ENCODE data around the gene MAK. TPM values are rescaled to one million over a fixed set of nuclear protein-coding genes. Genes with fewer than 3 reads are reported as not detected.

The MAK gene
- total and polyA plus RNA-seq, 2 donors (not counting 1 experiment from before 2014, with no cell fraction given) = 0.04 TPM; not detected in 1

DNA sequence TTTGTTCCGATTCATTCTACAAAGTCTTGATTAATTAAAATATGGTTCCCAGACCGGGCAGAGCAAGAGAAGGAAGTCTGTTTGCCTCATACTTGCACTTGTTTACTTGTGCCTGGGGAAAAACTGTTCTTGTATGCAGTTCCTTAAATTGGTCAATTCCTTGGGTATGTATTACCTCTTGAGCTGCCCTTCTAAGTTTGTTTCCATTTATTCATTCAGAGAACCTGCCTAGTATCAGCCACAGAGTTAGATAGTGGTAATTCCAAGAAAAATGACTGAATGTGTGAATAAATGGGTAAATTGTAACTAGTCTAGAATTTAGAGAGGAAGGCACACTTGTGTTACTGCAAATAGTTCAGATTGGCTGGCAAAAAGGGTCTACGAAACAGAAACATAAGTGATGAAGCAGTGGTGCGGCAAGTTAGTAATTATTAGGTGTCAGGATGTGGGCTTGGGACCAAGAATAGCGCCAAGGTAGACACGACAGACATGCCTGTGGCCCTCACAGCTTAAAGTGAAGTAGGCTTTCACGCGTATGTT is 525 bp upstream of the MAK start:
- peaks cover 26 to 27% of the 10 kb centered on the region in 2 donors for H3K4me1 ChIP-seq (ENCODE audit: control insufficient read depth in 2 of 2, insufficient read depth in 2 of 2, low read length in 2 of 2)
- no peaks in the 10 kb centered on the region for H4K20me1 ChIP-seq (ENCODE audit: control insufficient read depth, insufficient read depth, low read length, poor library complexity, severe bottlenecking)
- H3K36me3 ChIP-seq (replicated peaks in 1 of 2; ENCODE audit: control extremely low read depth in 1 of 2, control insufficient read depth in 1 of 2, extremely low read depth in 1 of 2, insufficient read depth in 2 of 2, low read length in 1 of 2) = no peaks in the 10 kb centered on the region
- Mint-ChIP-seq H3K4me3 (peak overlapping the region; percentile 93), H3K4me1 (peaks cover 27% of the 10 kb centered on the region), H3K27ac (peak overlapping the region; percentile 91), H3K27me3 (peaks cover 60% of the 10 kb centered on the region), H3K9me3 (ENCODE audit: insufficient read depth) (peaks cover 2% of the 10 kb centered on the region)
- intact Hi-C loops (cut with micrococcal nuclease) = loop anchor here (1.0 to 5.0 kb wide), 9 partner anchors 50 to 698 kb away; partner anchors contain the start of genes ELOVL2, NEDD9, SMIM13 and TMEM14B
- ChIA-PET POLR2A (no interaction called here), CTCF (interaction anchor here (1.0 to 1.5 kb wide), 3 partner anchors 8 to 373 kb away, joined by 3 read pairs; no protein-coding TSS in a partner anchor)
- no peak for TF ChIP-seq EZH2 (IDR thresholded peaks at IDR 0.05; ENCODE audit: borderline replicate concordance, insufficient read depth, low read depth, low read length, poor library complexity, severe bottlenecking)
- TF ChIP-seq CTCF (IDR thresholded peaks at IDR 0.05) = no peak
- ATAC-seq (ENCODE audit: low read depth) = peak; percentile 47
- WGBS (ENCODE audit: insufficient coverage) = 28% methylated on average over 6 of the region's 8 CpGs
- H3K9ac ChIP-seq (ENCODE audit: low read length) = peak overlapping the region; percentile 75
- H3K27me3 ChIP-seq (replicated peaks in 1 of 4; ENCODE audit: control extremely low read depth in 1 of 4, control insufficient read depth in 3 of 4, insufficient read depth in 4 of 4, low read length in 3 of 4) = peaks cover 0 to 40% (median 28%) of the 10 kb centered on the region in 4 experiments
- peak; percentile 66 for DNase-seq
- peak overlapping the region; percentile 59 to 78 (median 66) for H3K4me3 ChIP-seq (ENCODE audit: control extremely low read depth in 1 of 5, extremely low read depth in 1 of 5, insufficient read depth in 1 of 5, low read depth in 2 of 5, low read length in 4 of 5)
- H2AFZ ChIP-seq (ENCODE audit: insufficient read depth, low read depth, low read length, poor library complexity, severe bottlenecking) = peak overlapping the region; percentile 44
- H3K27ac ChIP-seq (ENCODE audit: low read length in 2 of 2) = peak overlapping the region in 1 of 2 donors; percentile 6
- peaks cover 0 to 21% (median 7%) of the 10 kb centered on the region in 3 donors for H3K9me3 ChIP-seq (ENCODE audit: control extremely low read depth in 1 of 3, control insufficient read depth in 2 of 3, insufficient read depth in 1 of 3, low read length in 2 of 3)
- H3K79me2 ChIP-seq (ENCODE audit: control insufficient read depth, insufficient read depth, low read length) = no peaks in the 10 kb centered on the region
- H3K4me2 ChIP-seq (replicated peaks; ENCODE audit: low read depth, low read length, poor library complexity, severe bottlenecking) = peak overlapping the region; percentile 87

DNA sequence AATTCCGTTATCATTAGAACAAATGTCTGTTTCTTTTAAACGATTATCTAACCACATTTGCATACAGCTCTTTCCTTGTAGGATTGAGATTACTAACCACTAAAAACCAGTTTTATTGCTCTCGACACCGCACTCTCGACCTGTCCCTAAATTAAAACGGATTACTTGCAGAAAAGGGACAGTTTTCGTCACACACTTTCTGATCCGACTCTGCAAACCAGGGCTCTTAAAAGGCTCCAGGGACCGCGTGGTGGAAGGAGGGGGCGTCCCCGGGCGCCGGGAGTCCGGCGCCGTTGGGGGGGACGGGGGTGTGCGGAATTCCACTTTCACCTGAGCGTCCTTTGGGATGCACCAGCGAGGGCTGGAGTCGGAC is 731 bp downstream of the MAK start:
- DNase-seq = peak; percentile 68
- Mint-ChIP-seq H3K4me1 (peaks cover 27% of the 10 kb centered on the region), H3K27me3 (peaks cover 55% of the 10 kb centered on the region), H3K4me3 (peak overlapping the region; percentile 93), H3K9me3 (ENCODE audit: insufficient read depth) (peaks cover 2% of the 10 kb centered on the region), H3K27ac (peak overlapping the region; percentile 42)
- Histone ChIP-seq H3K79me2 (ENCODE audit: control insufficient read depth, insufficient read depth, low read length) (no peaks in the 10 kb centered on the region), H3K27ac (ENCODE audit: low read length in 2 of 2) (peak overlapping the region in 1 of 2 donors; percentile 67), H3K36me3 (replicated peaks in 1 of 2; ENCODE audit: control extremely low read depth in 1 of 2, control insufficient read depth in 1 of 2, extremely low read depth in 1 of 2, insufficient read depth in 2 of 2, low read length in 1 of 2) (no peaks in the 10 kb centered on the region), H2AFZ (ENCODE audit: insufficient read depth, low read depth, low read length, poor library complexity, severe bottlenecking) (no peak overlapping the region), H4K20me1 (ENCODE audit: control insufficient read depth, insufficient read depth, low read length, poor library complexity, severe bottlenecking) (no peaks in the 10 kb centered on the region), H3K4me2 (replicated peaks; ENCODE audit: low read depth, low read length, poor library complexity, severe bottlenecking) (peak overlapping the region; percentile 87), H3K9me3 (ENCODE audit: control extremely low read depth in 1 of 3, control insufficient read depth in 2 of 3, insufficient read depth in 1 of 3, low read length in 2 of 3) (peaks cover 0 to 21% (median 7%) of the 10 kb centered on the region in 3 donors), H3K9ac (ENCODE audit: low read length) (peak overlapping the region; percentile 75), H3K4me1 (ENCODE audit: control insufficient read depth in 2 of 2, insufficient read depth in 2 of 2, low read length in 2 of 2) (peaks cover 26 to 27% of the 10 kb centered on the region in 2 donors), H3K4me3 (ENCODE audit: control extremely low read depth in 1 of 5, extremely low read depth in 1 of 5, insufficient read depth in 1 of 5, low read depth in 2 of 5, low read length in 4 of 5) (peak overlapping the region; percentile 59 to 77 (median 66)), H3K27me3 (replicated peaks in 1 of 4; ENCODE audit: control extremely low read depth in 1 of 4, control insufficient read depth in 3 of 4, insufficient read depth in 4 of 4, low read length in 3 of 4) (peaks cover 0 to 40% (median 28%) of the 10 kb centered on the region in 4 experiments)
- no peak for ATAC-seq (ENCODE audit: low read depth)
- intact Hi-C loops (cut with micrococcal nuclease) = loop anchor here (5.0 kb wide), 3 partner anchors 205 to 700 kb away; partner anchors contain the start of genes ELOVL2, NEDD9 and TMEM170B
- ChIA-PET POLR2A (no interaction called here), CTCF (interaction anchor here (0.8 to 1.9 kb wide), 2 partner anchors 10 to 36 kb away, joined by 4 to 9 read pairs; no protein-coding TSS in a partner anchor)
- no peak for TF ChIP-seq CTCF (IDR thresholded peaks at IDR 0.05)
- TF ChIP-seq EZH2 (IDR thresholded peaks at IDR 0.05; ENCODE audit: borderline replicate concordance, insufficient read depth, low read depth, low read length, poor library complexity, severe bottlenecking) = no peak
- 0% methylated on average over 20 of the region's 22 CpGs for WGBS (ENCODE audit: insufficient coverage)
